Loucy (cell line): ENCODE data around the gene CAMK2D.

Experiments used
- H2AFZ ChIP-seq: fragments of 200-600 bp; sonication (generic); 2 replicates; pipeline ENCODE4 v1.6.0; 2016; ENCODE audit warnings: antibody characterized with exemption, mild to moderate bottlenecking, low read length, moderate library complexity
- H3F3A ChIP-seq: fragments of 200-600 bp; 2 replicates; pipeline ENCODE4 v1.6.0; 2016; ENCODE audit warnings: antibody characterized with exemption, low read depth, mild to moderate bottlenecking
- H3K27me3 ChIP-seq: fragments of 200-600 bp; sonication (generic); 2 replicates; pipeline ENCODE4 v1.6.1; 2014; ENCODE audit warnings: low read length, mild to moderate bottlenecking; ENCODE audit not compliant: insufficient read depth, poor library complexity, severe bottlenecking
- H3K36me3 ChIP-seq: fragments of 200-600 bp; sonication (generic); 2 replicates; pipeline ENCODE4 v1.6.1; 2016; ENCODE audit warnings: low read length; ENCODE audit not compliant: insufficient read depth
- H3K4me1 ChIP-seq: fragments of 200-600 bp; sonication (generic); 2 replicates; pipeline ENCODE4 v1.5.1; 2014; ENCODE audit warnings: low read length, mild to moderate bottlenecking; ENCODE audit not compliant: insufficient read depth, poor library complexity, severe bottlenecking
- H3K4me2 ChIP-seq: fragments of 200-600 bp; sonication (generic); 2 replicates; pipeline ENCODE4 v1.6.0; 2014; ENCODE audit warnings: antibody characterized with exemption, low read length, low read depth, mild to moderate bottlenecking; ENCODE audit not compliant: poor library complexity, severe bottlenecking
- H3K4me3 ChIP-seq: fragments of 200-600 bp; sonication (generic); 2 replicates; pipeline ENCODE4 v1.5.1; 2014; ENCODE audit warnings: low read length, mild to moderate bottlenecking, mixed read lengths; ENCODE audit not compliant: poor library complexity, severe bottlenecking
- H3K79me2 ChIP-seq: fragments of 200-600 bp; sonication (generic); 2 replicates; pipeline ENCODE4 v1.6.1; 2014; ENCODE audit warnings: low read length; ENCODE audit not compliant: insufficient read depth
- H3K9ac ChIP-seq: fragments of 200-600 bp; sonication (generic); 2 replicates; pipeline ENCODE4 v1.6.0; 2014; ENCODE audit warnings: mild to moderate bottlenecking, low read depth, low read length, moderate library complexity; ENCODE audit not compliant: poor library complexity, severe bottlenecking
- H3K9me2 ChIP-seq: fragments of 200-600 bp; sonication (generic); replicated peaks from 2 replicates; pipeline ENCODE4 v1.6.1; 2016; ENCODE audit warnings: low read depth, low read length, mixed read lengths
- H3K9me3 ChIP-seq: fragments of 200-600 bp; sonication (generic); 2 replicates; pipeline ENCODE4 v1.6.1; 2014; ENCODE audit warnings: mild to moderate bottlenecking, antibody characterized with exemption, low read length, low read depth; ENCODE audit not compliant: insufficient read depth
- H4K20me1 ChIP-seq: fragments of 200-600 bp; sonication (generic); 2 replicates; pipeline ENCODE4 v1.6.0; 2014; ENCODE audit warnings: antibody characterized with exemption, low read length, mild to moderate bottlenecking; ENCODE audit not compliant: insufficient read depth, poor library complexity, severe bottlenecking
- CTCF ChIP-seq: fragments of 200-600 bp; sonication (generic); conservative IDR thresholded peaks from 2 replicates; pipeline ENCODE4 v1.5.1; 2014; ENCODE audit warnings: mild to moderate bottlenecking, antibody characterized with exemption, low read length
- EZH2phosphoT487 ChIP-seq: fragments of 200-600 bp; IDR thresholded peaks from 2 replicates; pipeline ENCODE4 v1.6.1; 2018; ENCODE audit warnings: antibody characterized with exemption, mild to moderate bottlenecking, moderate library complexity, borderline replicate concordance

The CAMK2D gene

DNA sequence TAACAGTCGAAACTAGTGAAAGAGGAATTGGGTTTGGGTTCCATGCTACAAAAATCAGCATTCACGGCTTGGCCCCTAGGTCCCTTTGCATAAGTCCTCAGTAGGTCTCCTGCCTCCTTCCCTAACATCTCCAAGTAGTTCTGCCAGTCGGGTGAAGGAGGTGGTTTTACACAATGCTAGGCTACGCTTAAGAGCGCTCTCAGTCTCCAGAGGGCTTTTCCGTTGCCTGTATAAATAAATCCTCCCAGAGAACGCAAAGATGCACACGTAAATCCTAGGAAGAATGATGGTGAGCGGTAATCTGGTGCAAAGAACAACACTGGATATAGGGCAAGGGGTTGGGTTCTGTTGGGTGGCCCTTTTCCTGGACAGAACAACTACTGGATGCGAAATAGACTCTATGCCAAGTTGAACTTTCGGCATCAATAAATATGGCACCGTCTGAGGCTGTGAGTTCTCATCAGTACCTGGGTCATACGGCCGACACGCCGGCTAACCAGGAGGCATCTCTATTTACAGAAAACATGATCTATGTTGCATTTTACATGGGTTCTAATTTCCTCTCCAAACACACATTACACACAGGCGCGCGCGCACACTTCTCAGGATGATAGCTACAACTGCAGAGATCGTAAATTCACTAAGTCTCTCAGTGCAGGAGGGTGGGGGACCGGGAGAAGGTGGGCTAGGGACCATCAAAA lies 1.3 kb downstream of the CAMK2D start:
- Histone ChIP-seq H3K27me3 (no peaks in the 10 kb centered on the region), H3K4me1 (peaks cover 56% of the 10 kb centered on the region), H3K4me3 (peak overlapping the region; percentile 87), H3F3A (peaks cover 13% of the 10 kb centered on the region; the same call in 1 of the 2 replicates), H2AFZ (peak overlapping the region; percentile 44; the same call in 1 of the 2 replicates), H3K79me2 (peaks cover 55% of the 10 kb centered on the region), H3K36me3 (no peaks in the 10 kb centered on the region), H3K9me2 (no peaks in the 10 kb centered on the region), H3K9me3 (no peaks in the 10 kb centered on the region), H4K20me1 (peaks cover 15% of the 10 kb centered on the region), H3K4me2 (peak overlapping the region; percentile 97), H3K9ac (peak overlapping the region; percentile 90)
- no peak for TF ChIP-seq CTCF
- TF ChIP-seq EZH2phosphoT487, result no peak

DNA sequence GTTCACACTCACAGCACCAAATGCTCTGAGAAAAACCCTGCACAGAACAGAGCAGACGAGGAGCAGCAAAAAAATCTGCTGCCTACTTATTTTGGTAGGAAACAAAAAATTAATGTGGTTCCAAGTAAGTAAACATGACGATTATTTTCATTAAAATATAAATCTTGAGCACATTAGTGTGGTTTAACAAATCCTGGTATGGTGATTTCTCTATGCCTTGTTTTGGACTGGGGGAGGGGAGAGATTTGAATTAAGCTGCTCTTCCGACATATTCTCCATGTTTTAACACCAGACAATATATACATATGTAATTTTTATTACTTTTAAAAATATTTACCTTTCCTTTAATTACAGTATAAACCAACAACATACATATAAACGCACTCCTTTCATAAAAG lies 1.8 kb downstream of the CAMK2D start:
- Histone ChIP-seq H3F3A (peaks cover 13% of the 10 kb centered on the region; the same call in 1 of the 2 replicates), H3K36me3 (no peaks in the 10 kb centered on the region), H3K9ac (peak overlapping the region; percentile 90), H3K4me1 (peaks cover 61% of the 10 kb centered on the region), H3K4me2 (peak overlapping the region; percentile 97), H2AFZ (no peak overlapping the region), H3K79me2 (peaks cover 59% of the 10 kb centered on the region), H3K9me2 (no peaks in the 10 kb centered on the region), H3K27me3 (no peaks in the 10 kb centered on the region), H4K20me1 (peaks cover 15% of the 10 kb centered on the region), H3K4me3 (peak overlapping the region; percentile 87), H3K9me3 (no peaks in the 10 kb centered on the region)
- TF ChIP-seq EZH2phosphoT487, result no peak
- TF ChIP-seq CTCF, result no peak

DNA sequence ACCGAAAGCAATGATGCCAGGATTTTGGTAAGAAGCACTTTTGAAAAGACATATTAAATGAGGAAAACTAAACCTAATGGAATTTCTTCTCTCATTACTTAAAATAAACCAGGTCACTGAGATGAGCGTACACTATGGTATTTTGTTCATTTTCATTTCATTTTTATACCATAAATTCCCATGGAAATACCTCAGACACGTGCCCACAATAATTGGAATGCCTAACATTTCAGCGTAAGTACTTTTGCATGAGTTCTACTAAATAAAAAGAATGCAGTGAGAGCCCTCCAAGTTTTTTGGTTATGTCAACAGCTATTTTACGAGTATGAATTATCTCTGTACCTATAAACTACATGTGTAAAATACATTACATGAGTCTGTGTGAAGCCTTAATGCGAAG lies 3.2 kb downstream of the CAMK2D start:
- peak overlapping the region; percentile 87 for H3K4me3 ChIP-seq
- TF ChIP-seq EZH2phosphoT487, result no peak
- no peak for TF ChIP-seq CTCF

More for the DNA sequence above, 3.2 kb downstream of the CAMK2D start:
- Histone ChIP-seq H3K79me2 (peaks cover 62% of the 10 kb centered on the region), H3K27me3 (no peaks in the 10 kb centered on the region), H3K9ac (peak overlapping the region; percentile 90), H4K20me1 (peaks cover 15% of the 10 kb centered on the region), H3F3A (peaks cover 13% of the 10 kb centered on the region; the same call in 1 of the 2 replicates), H2AFZ (no peak overlapping the region), H3K4me1 (peaks cover 65% of the 10 kb centered on the region), H3K4me2 (peak overlapping the region; percentile 97), H3K36me3 (no peaks in the 10 kb centered on the region), H3K9me3 (no peaks in the 10 kb centered on the region), H3K9me2 (no peaks in the 10 kb centered on the region)
